SK-N-SH (cell line): ENCODE measurements around the gene CAMK2D. TPM values are rescaled to one million over a fixed set of nuclear protein-coding genes. Genes with fewer than 3 reads are reported as not detected.

Experiments used
- CTCF ChIA-PET: fragments of 300-600, 350-600 bp; formaldehyde crosslinking; extraction: SDS; loops from one replicate; lab custom pipeline; 2021; lab: Yijun Ruan, JAX
- POLR2A ChIA-PET: fragments of 350-600 bp; sonication (Branson Sonifier 250); formaldehyde crosslinking; extraction: SDS; loops from one replicate; lab custom pipeline; 2020; ENCODE audit warnings: antibody characterized with exemption, inconsistent platforms; lab: Yijun Ruan, JAX
- DNase-seq: peaks from one replicate; pipeline ENCODE4 v3.0.0; 2012
- H2AFZ ChIP-seq: fragments of 200-600 bp; sonication (generic); 2 replicates; pipeline ENCODE4 v1.8.1; 2016; ENCODE audit warnings: antibody characterized with exemption, mild to moderate bottlenecking, low read depth
- H3F3A ChIP-seq: fragments of 200-600 bp; sonication (generic); replicated peaks from 2 replicates; pipeline ENCODE3; 2016; ENCODE audit warnings: antibody characterized with exemption, mild to moderate bottlenecking; ENCODE audit not compliant: insufficient read depth
- H3K27ac ChIP-seq, 2 experiments: fragments of 200-500 bp in 1 of 2; fragments of 200-600 bp in 1 of 2; sonication (Bioruptor generic) in 1 of 2; sonication (generic), shearing (Covaris generic) in 1 of 2; 2 replicates each; pipeline versions ENCODE4 v1.5.1 to v1.6.1; 2014 to 2016; ENCODE audit warnings: low read depth in 2 of 2, inconsistent platforms in 1 of 2, low read length in 1 of 2, mild to moderate bottlenecking in 1 of 2, mixed read lengths in 1 of 2
- H3K27me3 ChIP-seq: fragments of 200-600 bp; sonication (generic), shearing (Covaris generic); 2 replicates; pipeline ENCODE4 v1.6.1; 2016; ENCODE audit warnings: mixed run types; ENCODE audit not compliant: insufficient read depth
- H3K36me3 ChIP-seq, 2 experiments: fragments of 200-500 bp in 1 of 2; fragments of 200-600 bp in 1 of 2; sonication (Bioruptor generic) in 1 of 2; sonication (generic) in 1 of 2; replicated peaks in 1 of 2; 2 replicates each; pipeline versions ENCODE3 to v1.5.1; 2014 to 2016; ENCODE audit warnings: low read length in 1 of 2, mild to moderate bottlenecking in 1 of 2; ENCODE audit not compliant: insufficient read depth in 2 of 2, control insufficient read depth in 1 of 2
- H3K4me1 ChIP-seq, 2 experiments: fragments of 200-500 bp in 1 of 2; fragments of 200-600 bp in 1 of 2; sonication (Bioruptor generic) in 1 of 2; sonication (generic), shearing (Covaris generic) in 1 of 2; 2 replicates each; pipeline versions ENCODE4 v1.5.1 to v1.6.1; 2014 to 2016; ENCODE audit warnings: low read depth in 1 of 2, low read length in 1 of 2, mixed run types in 1 of 2; ENCODE audit not compliant: insufficient read depth in 2 of 2, control insufficient read depth in 1 of 2
- H3K4me2 ChIP-seq: fragments of 200-600 bp; sonication (generic), shearing (Covaris generic); 2 replicates; pipeline ENCODE4 v1.6.1; 2017; ENCODE audit warnings: mixed run types
- H3K4me3 ChIP-seq, 2 experiments: fragments of 200-500 bp in 1 of 2; fragments of 200-600 bp in 1 of 2; sonication (Bioruptor generic) in 1 of 2; sonication (generic), shearing (Covaris generic) in 1 of 2; 2 replicates each; pipeline versions ENCODE4 v1.5.1 to v1.8.1; 2014 to 2016; ENCODE audit warnings: low read depth in 2 of 2, inconsistent platforms in 1 of 2, low read length in 1 of 2, mild to moderate bottlenecking in 1 of 2, mixed read lengths in 1 of 2, moderate library complexity in 1 of 2
- H3K79me2 ChIP-seq: fragments of 200-600 bp; sonication (generic); 2 replicates; pipeline ENCODE4 v1.8.1; 2017; ENCODE audit warnings: mild to moderate bottlenecking; ENCODE audit not compliant: insufficient read depth
- H3K9ac ChIP-seq: fragments of 200-600 bp; sonication (generic); 2 replicates; pipeline ENCODE4 v1.6.1; 2017; ENCODE audit warnings: mixed run types
- H3K9me2 ChIP-seq: fragments of 200-600 bp; sonication (generic); 2 replicates; pipeline ENCODE4 v1.6.1; 2017; ENCODE audit warnings: mixed run types
- H3K9me3 ChIP-seq: fragments of 200-600 bp; sonication (generic); 2 replicates; pipeline ENCODE4 v1.6.1; 2017; ENCODE audit warnings: mixed run types, mild to moderate bottlenecking, moderate library complexity
- H4K20me1 ChIP-seq: fragments of 200-600 bp; sonication (generic); 2 replicates; pipeline ENCODE4 v1.6.1; 2017; ENCODE audit warnings: mild to moderate bottlenecking, mixed run types; ENCODE audit not compliant: insufficient read depth
- CHD2 ChIP-seq: fragments of 150-350 bp; IDR thresholded peaks from 2 replicates; pipeline ENCODE4 v1.6.1; 2018; ENCODE audit warnings: low read length; ENCODE audit not compliant: partially characterized antibody
- ELF1 ChIP-seq: IDR thresholded peaks from 2 replicates; pipeline ENCODE4 v1.4.0; 2012
- EZH2phosphoT487 ChIP-seq: fragments of 200-600 bp; sonication (generic); IDR thresholded peaks from 2 replicates; pipeline ENCODE4 v1.6.1; 2017; ENCODE audit warnings: low read depth, mixed run types, mild to moderate bottlenecking, antibody characterized with exemption, moderate library complexity, borderline replicate concordance
- FOXJ3 ChIP-seq: sonication (generic); formaldehyde crosslinking; IDR thresholded peaks from 2 replicates; pipeline ENCODE4 v1.5.1; 2020; ENCODE audit warnings: mild to moderate bottlenecking, missing genetic modification reagents
- FOXM1 ChIP-seq: IDR thresholded peaks from 2 replicates; pipeline ENCODE4 v1.4.0; 2012; ENCODE audit warnings: low read depth, mild to moderate bottlenecking
- IRF3 ChIP-seq: fragments of 150-350 bp; IDR thresholded peaks from 2 replicates; pipeline ENCODE4 v1.6.1; 2016; ENCODE audit warnings: mild to moderate bottlenecking, low read depth, low read length
- JUND ChIP-seq: IDR thresholded peaks from 2 replicates; pipeline ENCODE4 v1.4.0; 2012
- MEF2A ChIP-seq: IDR thresholded peaks from 2 replicates; pipeline ENCODE4 v1.4.0; 2012; ENCODE audit warnings: low read depth, borderline replicate concordance
- MXI1 ChIP-seq: IDR thresholded peaks from 2 replicates; pipeline ENCODE4 v1.6.1; 2012; ENCODE audit warnings: mild to moderate bottlenecking, low read depth, low read length, improper control_type of control experiment
- NFIC ChIP-seq: IDR thresholded peaks from 2 replicates; pipeline ENCODE4 v1.4.0; 2012; ENCODE audit warnings: borderline replicate concordance
- NRF1 ChIP-seq: IDR thresholded peaks from 2 replicates; pipeline ENCODE4 v1.6.1; 2012; ENCODE audit warnings: low read depth, mild to moderate bottlenecking, low read length
- PBX3 ChIP-seq: IDR thresholded peaks from 2 replicates; pipeline ENCODE4; 2012
- POLR2AphosphoS5 ChIP-seq: IDR thresholded peaks from 2 replicates; pipeline ENCODE4 v1.6.1; 2012; ENCODE audit warnings: low read depth, low read length
- RAD21 ChIP-seq: IDR thresholded peaks from 2 replicates; pipeline ENCODE4 v1.6.1; 2012; ENCODE audit warnings: mild to moderate bottlenecking, low read length
- RCOR1 ChIP-seq: fragments of 150-350 bp; IDR thresholded peaks from 2 replicates; pipeline ENCODE4 v1.6.1; 2017; ENCODE audit warnings: antibody characterized with exemption, low read length
- RXRA ChIP-seq: IDR thresholded peaks from 2 replicates; pipeline ENCODE4 v1.4.0; 2012; ENCODE audit warnings: low read depth, mild to moderate bottlenecking, borderline replicate concordance
- SMC3 ChIP-seq: IDR thresholded peaks from 2 replicates; pipeline ENCODE4 v1.6.1; 2012; ENCODE audit warnings: low read depth, low read length, improper control_type of control experiment
- TAF1 ChIP-seq: IDR thresholded peaks from 2 replicates; pipeline ENCODE4 v1.6.1; 2012; ENCODE audit warnings: low read depth, mild to moderate bottlenecking, low read length, moderate library complexity, borderline replicate concordance
- TCF12 ChIP-seq: IDR thresholded peaks from 2 replicates; pipeline ENCODE4 v1.4.0; 2012
- TEAD4 ChIP-seq: IDR thresholded peaks from 2 replicates; pipeline ENCODE4 v1.4.0; 2012; ENCODE audit warnings: mild to moderate bottlenecking, borderline replicate concordance; ENCODE audit not compliant: insufficient read depth
- USF1 ChIP-seq: IDR thresholded peaks from 2 replicates; pipeline ENCODE4 v1.4.0; 2012; ENCODE audit warnings: low read depth, borderline replicate concordance
- USF2 ChIP-seq: fragments of 150-350 bp; IDR thresholded peaks from 2 replicates; pipeline ENCODE4 v1.6.1; 2017; ENCODE audit warnings: antibody characterized with exemption, low read length, low read depth, borderline replicate concordance
- YY1 ChIP-seq: IDR thresholded peaks from 2 replicates; pipeline ENCODE4 v1.4.0; 2012; ENCODE audit warnings: low read depth, mild to moderate bottlenecking
- WGBS: methylation state at CpG from one replicate; pipeline ENCODE4 v1.1.6; 2017; ENCODE audit warnings: low lambda C conversion rate; 5-methylcytosine and 5-hydroxymethylcytosine counted together
- polyA plus RNA-seq, 3 experiments: library from polyadenylated mRNA; depleted of rRNA; stranded (reverse); fragments of >200 nt; gene quantifications; 2 replicates each; pipeline ENCODE4 v1.2.3, GENCODE V29; 2012

CAMK2D gene
- polyA plus RNA-seq, 1 of the 3 experiments (the other 2 are of a cell fraction) = 17.0 TPM

GRCh38 chr4:113561092-113561491 lies 200.4 kb downstream of the CAMK2D start:
- no peak overlapping the region for H3K4me3 ChIP-seq
- H2AFZ ChIP-seq = no peak overlapping the region
- no peaks in the 10 kb centered on the region for H3K27me3 ChIP-seq
- H3F3A ChIP-seq = no peaks in the 10 kb centered on the region
- H3K4me2 ChIP-seq = no peak overlapping the region
- peak overlapping the region in 1 of 2 experiments; percentile 21; a peak in 1 of 4 replicates for H3K27ac ChIP-seq
- TF ChIP-seq SMC3 (no peak), USF2 (no peak), POLR2AphosphoS5 (no peak), RCOR1 (no peak), CHD2 (no peak), PBX3 (no peak)
- H4K20me1 ChIP-seq = peaks cover 6% of the 10 kb centered on the region; the same call in 1 of the 2 replicates
- WGBS = 83% methylated on average over 2 of the region's 2 CpGs
- peaks cover 5% of the 10 kb centered on the region; the same call in 1 of the 2 replicates for H3K79me2 ChIP-seq
- no peaks in the 10 kb centered on the region for H3K9me2 ChIP-seq
- CTCF ChIA-PET = interaction anchor here (0.6 to 3.0 kb wide), 6 partner anchors 10 to 692 kb away, joined by 3 to 14 read pairs (median 4); no protein-coding TSS in a partner anchor
- H3K4me1 ChIP-seq = peaks cover 3 to 31% of the 10 kb centered on the region in 2 experiments; a peak in 3 of 4 replicates
- H3K9me3 ChIP-seq = no peaks in the 10 kb centered on the region
- DNase-seq = no peak
- H3K9ac ChIP-seq = no peak overlapping the region
- POLR2A ChIA-PET = no interaction called here
- peaks cover 3 to 20% of the 10 kb centered on the region in 2 experiments for H3K36me3 ChIP-seq

GRCh38 chr4:113560579-113560978 lies 201.0 kb downstream of the CAMK2D start:
- Histone ChIP-seq H3K4me2 (no peak overlapping the region), H3K4me1 (peaks cover 3 to 30% of the 10 kb centered on the region in 2 experiments; a peak in 3 of 4 replicates), H3K79me2 (peaks cover 5% of the 10 kb centered on the region; the same call in 1 of the 2 replicates), H3K9me3 (no peaks in the 10 kb centered on the region), H3F3A (no peaks in the 10 kb centered on the region), H4K20me1 (peaks cover 6% of the 10 kb centered on the region; the same call in 1 of the 2 replicates), H3K27ac (peak overlapping the region in 1 of 2 experiments; percentile 21; a peak in 2 of 4 replicates), H3K9ac (no peak overlapping the region), H3K27me3 (no peaks in the 10 kb centered on the region), H3K4me3 (no peak overlapping the region), H3K9me2 (no peaks in the 10 kb centered on the region), H3K36me3 (peaks cover 3 to 20% of the 10 kb centered on the region in 2 experiments), H2AFZ (no peak overlapping the region)
- TF ChIP-seq NRF1 = no peak
- no peak for TF ChIP-seq TEAD4
- TF ChIP-seq YY1 = no peak
- TF ChIP-seq MEF2A = no peak
- no peak for TF ChIP-seq POLR2AphosphoS5
- TF ChIP-seq RXRA = no peak
- TF ChIP-seq FOXJ3 (CRISPR knock-in tag) = no peak
- TF ChIP-seq FOXM1 = no peak
- no peak for TF ChIP-seq USF1
- no peak for TF ChIP-seq TAF1
- no peak for TF ChIP-seq RAD21
- no peak for TF ChIP-seq JUND
- no peak for TF ChIP-seq NFIC
- TF ChIP-seq ELF1 = no peak
- TF ChIP-seq RCOR1 = no peak
- no peak for TF ChIP-seq TCF12
- TF ChIP-seq IRF3 = no peak
- TF ChIP-seq EZH2phosphoT487 = no peak
- TF ChIP-seq MXI1 = no peak
- ChIA-PET CTCF (interaction anchor here (1.4 to 3.0 kb wide), 2 partner anchors 13 to 165 kb away, joined by 3 to 14 read pairs; no protein-coding TSS in a partner anchor), POLR2A (no interaction called here)
- no peak for DNase-seq
